ENCODE data around the gene CENPK.
"Not testable (repeated sequence)": the region's sequence is repeated elsewhere in the genome, so short reads cannot be mapped to it uniquely, and the experiment has no call there.

The CENPK gene

GRCh38 chr5:65525726-65526125 lies 37.2 kb downstream of the CENPK start:
- no peak overlapping the region for H3K4me3 ChIP-seq (ENCODE audit: low read depth, low read length)
- no peak for TF ChIP-seq CTCF (IDR thresholded peaks at IDR 0.05; ENCODE audit: low read depth, low read length)
- no peak for DNase-seq (ENCODE audit: low read depth, low spot score)
- in situ Hi-C loops (cut with HindIII; ENCODE audit: low sequenced_read_pairs) = no loop called here

GRCh38 chr5:65512170-65512937 lies 50.6 kb downstream of the CENPK start:
- TF ChIP-seq CTCF (IDR thresholded peaks at IDR 0.05; ENCODE audit: low read depth, low read length) = no peak
- DNase-seq (ENCODE audit: low read depth, low spot score) = peak; percentile 24
- no peak overlapping the region for H3K4me3 ChIP-seq (ENCODE audit: low read depth, low read length)
- in situ Hi-C loops (cut with HindIII; ENCODE audit: low sequenced_read_pairs) = no loop called here

GRCh38 chr5:65508978-65509377 lies 54.0 kb downstream of the CENPK start:
- H3K4me3 ChIP-seq (ENCODE audit: low read depth, low read length) = no peak overlapping the region
- DNase-seq (ENCODE audit: low read depth, low spot score) = no peak
- TF ChIP-seq CTCF (IDR thresholded peaks at IDR 0.05; ENCODE audit: low read depth, low read length) = no peak
- in situ Hi-C loops (cut with HindIII; ENCODE audit: low sequenced_read_pairs) = no loop called here

- no peak for TF ChIP-seq CTCF (IDR thresholded peaks at IDR 0.05; ENCODE audit: low read depth, low read length)
- H3K4me3 ChIP-seq (ENCODE audit: low read depth, low read length) = no peak overlapping the region
- DNase-seq (ENCODE audit: low read depth, low spot score) = peak; percentile 77
- in situ Hi-C loops (cut with HindIII; ENCODE audit: low sequenced_read_pairs) = no loop called here
These were observed 56.0 kb downstream of the CENPK start for GRCh38 chr5:65506961-65507360.

- no peak overlapping the region for H3K4me3 ChIP-seq (ENCODE audit: low read depth, low read length)
- in situ Hi-C loops (cut with HindIII; ENCODE audit: low sequenced_read_pairs) = no loop called here
- DNase-seq (ENCODE audit: low read depth, low spot score) = no peak
- no peak for TF ChIP-seq CTCF (IDR thresholded peaks at IDR 0.05; ENCODE audit: low read depth, low read length)
These were observed 73.8 kb downstream of the CENPK start for GRCh38 chr5:65489119-65489518.

GRCh38 chr5:65488038-65488687 lies 74.8 kb downstream of the CENPK start:
- DNase-seq (ENCODE audit: low read depth, low spot score); in situ Hi-C loops (cut with HindIII; ENCODE audit: low sequenced_read_pairs); H3K4me3 ChIP-seq (ENCODE audit: low read depth, low read length): not testable (repeated sequence)
- peak; percentile 4 for TF ChIP-seq CTCF (IDR thresholded peaks at IDR 0.05; ENCODE audit: low read depth, low read length)

- DNase-seq (ENCODE audit: low read depth, low spot score); H3K4me3 ChIP-seq (ENCODE audit: low read depth, low read length); in situ Hi-C loops (cut with HindIII; ENCODE audit: low sequenced_read_pairs): not testable (repeated sequence)
These were observed 76.2 kb downstream of the CENPK start for GRCh38 chr5:65486803-65487202.

Measured in astrocyte of the spinal cord (primary cell).